ENCODE measurements around the gene SKA1.
"Not testable (repeated sequence)": the region's sequence is repeated elsewhere in the genome, so short reads cannot be mapped to it uniquely, and the experiment has no call there.

- not testable (repeated sequence) for TF ChIP-seq CTCF (conservative IDR thresholded peaks at IDR 0.05 in 1 of 2, IDR thresholded peaks at IDR 0.05 in 1 of 2; ENCODE audit: extremely low read depth in 1 of 2, insufficient read depth in 1 of 2, low read depth in 1 of 2, low read length in 2 of 2); EZH2 (IDR thresholded peaks at IDR 0.05; ENCODE audit: borderline replicate concordance, low read length)
Measured at GRCh38 chr18:50417705-50418104, 42.9 kb downstream of the SKA1 start.

Data from mammary epithelial cell (primary cell).